GM10847 (cell line): Measurements from ENCODE around the gene CERKL.

Experiments used
- POLR2A ChIP-seq: IDR thresholded peaks from 2 replicates; pipeline ENCODE4 v1.6.1; 2011; ENCODE audit not compliant: insufficient read length; ENCODE audit errors: extremely low read depth

The CERKL gene

GRCh38 chr2:181657379-181657778 lies 474 bp upstream of the CERKL start:
- no peak for TF ChIP-seq POLR2A

- no peak for TF ChIP-seq POLR2A
These were observed 1.4 kb downstream of the CERKL start for GRCh38 chr2:181655519-181655918.

GRCh38 chr2:181649436-181649979 lies 7.4 kb downstream of the CERKL start:
- TF ChIP-seq POLR2A, result no peak

DNA sequence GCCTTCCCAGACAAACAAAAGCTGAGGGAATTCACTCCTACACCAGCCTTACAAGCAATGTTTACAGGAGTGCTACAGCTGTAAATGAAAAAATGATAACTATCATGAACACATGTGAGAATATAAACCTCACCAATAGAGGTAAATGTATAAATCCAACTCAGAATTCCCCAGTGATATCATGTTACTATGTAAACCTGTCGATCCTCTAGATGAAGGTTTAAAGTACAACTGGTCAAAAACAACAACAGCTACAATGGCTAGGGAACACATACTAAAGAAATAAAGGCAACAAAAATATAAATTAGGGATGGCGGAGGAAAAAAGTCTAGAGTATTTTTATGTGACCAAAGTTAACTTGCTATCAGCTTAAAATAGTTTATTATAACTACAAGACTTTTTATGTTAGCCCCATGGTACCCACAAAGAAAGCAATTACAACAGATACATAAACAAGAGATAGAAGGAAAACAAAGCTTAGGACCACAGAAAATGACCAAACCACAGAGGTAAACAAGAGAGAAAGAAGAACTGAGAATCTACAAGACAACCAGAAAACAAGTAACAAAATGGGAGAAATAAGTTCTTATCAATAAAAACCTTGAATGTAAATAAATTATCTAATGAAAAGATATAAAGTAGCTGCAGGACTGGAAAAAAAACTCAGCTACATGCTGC lies 8.3 kb downstream of the CERKL start:
- no peak for TF ChIP-seq POLR2A

- TF ChIP-seq POLR2A, result no peak
These were observed 10.4 kb downstream of the CERKL start for GRCh38 chr2:181646415-181646987.

DNA sequence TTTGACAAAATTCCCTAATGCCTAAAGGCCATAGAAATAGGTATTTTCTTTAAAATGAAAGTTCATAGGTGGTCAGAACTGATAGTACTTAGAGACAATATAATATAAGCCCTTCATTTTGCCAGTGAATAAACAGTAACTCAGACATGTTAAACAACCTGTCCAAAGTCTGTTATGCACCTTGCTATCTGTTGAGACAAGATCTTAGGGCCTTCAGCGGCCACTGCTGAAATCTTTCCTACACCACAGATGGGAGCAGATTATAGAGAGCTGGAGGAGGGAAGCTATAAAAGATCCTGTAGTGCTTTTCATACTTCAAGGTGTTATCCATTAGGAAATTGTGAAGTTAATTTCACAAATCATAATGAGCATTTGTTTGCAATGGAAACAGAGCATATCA lies 13.8 kb downstream of the CERKL start:
- TF ChIP-seq POLR2A, result no peak

GRCh38 chr2:181642086-181642485 lies 14.8 kb downstream of the CERKL start:
- TF ChIP-seq POLR2A, result no peak

DNA sequence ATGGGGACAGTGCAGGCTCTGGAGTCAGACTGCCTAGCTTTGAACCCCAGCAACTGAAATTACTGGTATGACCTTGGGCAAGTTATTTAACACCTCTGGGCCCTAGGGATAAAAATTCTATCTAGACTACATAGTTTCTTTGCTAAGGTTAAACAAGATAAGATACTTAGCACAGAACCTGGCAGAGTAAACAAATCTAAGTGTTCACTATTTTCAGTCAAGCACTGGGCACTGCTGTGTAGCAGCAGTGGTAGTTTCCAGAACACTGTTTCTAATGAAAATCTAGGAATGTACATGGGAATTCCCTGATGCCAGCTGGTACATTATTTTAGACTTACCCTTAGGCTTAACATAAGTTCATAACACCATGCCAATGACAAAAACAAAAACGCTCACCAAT lies 17.2 kb downstream of the CERKL start:
- no peak for TF ChIP-seq POLR2A

GRCh38 chr2:181632733-181633401 lies 24.0 kb downstream of the CERKL start:
- no peak for TF ChIP-seq POLR2A

DNA sequence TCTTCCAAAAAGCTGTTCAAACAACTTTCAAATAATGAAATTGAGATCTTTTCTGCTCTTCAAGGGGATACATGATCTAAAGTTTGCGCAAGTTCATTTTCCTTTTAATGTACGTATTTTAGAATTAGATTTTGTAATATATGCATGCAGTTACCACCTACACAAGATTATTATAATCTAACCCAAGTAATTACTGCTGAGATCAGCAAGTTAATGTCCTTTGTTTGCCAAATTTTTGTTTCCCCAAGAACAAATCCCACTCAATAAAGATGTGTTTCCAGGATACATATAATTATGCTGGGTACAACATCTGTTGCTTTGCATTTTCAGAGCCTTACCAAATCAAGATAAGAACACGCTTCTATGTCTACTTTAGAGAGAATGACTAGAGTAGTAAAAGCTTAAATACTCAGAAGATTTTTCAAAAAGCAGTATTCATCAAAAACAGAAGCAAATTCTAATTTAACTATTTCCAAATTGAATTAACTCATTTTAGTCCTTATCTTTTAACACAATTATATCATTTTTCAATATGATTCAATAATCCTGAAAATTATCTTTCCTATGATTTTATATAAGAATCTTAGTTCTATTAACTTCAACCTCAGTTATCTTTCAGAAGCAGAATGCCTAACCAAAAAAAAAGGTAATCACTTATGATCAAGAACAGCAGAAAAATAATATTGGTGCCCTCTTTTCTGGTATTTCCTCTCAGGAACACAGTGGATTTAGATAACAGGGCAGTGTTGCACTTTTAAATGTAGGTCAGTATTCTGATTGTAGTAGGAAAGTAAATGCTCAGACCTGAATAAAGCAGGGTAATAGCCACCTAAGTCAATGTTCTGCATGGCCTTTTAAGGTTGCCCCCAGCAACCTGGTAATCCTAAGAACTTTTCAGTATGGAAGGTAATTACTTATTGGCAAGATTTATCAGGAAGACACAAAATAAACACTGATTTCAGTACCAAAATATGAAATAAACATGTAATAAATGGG lies 28.0 kb downstream of the CERKL start:
- no peak for TF ChIP-seq POLR2A

- TF ChIP-seq POLR2A, result no peak
These were observed 29.4 kb downstream of the CERKL start for GRCh38 chr2:181627545-181627944.

GRCh38 chr2:181626671-181627070 lies 30.2 kb downstream of the CERKL start:
- no peak for TF ChIP-seq POLR2A

DNA sequence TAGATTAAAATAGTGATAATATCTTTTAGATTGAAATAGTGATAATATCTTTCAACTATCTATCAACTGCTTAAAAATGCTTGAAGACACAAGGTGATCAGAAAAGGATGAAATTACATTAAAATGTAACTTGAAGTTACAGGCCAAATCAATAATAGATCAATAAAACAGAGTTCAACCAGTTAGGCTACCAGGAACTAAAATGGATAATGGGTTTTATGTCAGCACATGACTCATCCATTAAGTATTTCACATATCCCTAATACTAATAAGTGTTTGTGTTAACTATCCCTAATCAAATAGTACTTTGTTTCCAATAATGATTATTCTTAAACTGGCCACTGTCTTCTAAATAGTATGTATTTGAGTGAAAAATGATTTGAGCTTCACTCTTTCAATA lies 33.7 kb downstream of the CERKL start:
- TF ChIP-seq POLR2A, result no peak

DNA sequence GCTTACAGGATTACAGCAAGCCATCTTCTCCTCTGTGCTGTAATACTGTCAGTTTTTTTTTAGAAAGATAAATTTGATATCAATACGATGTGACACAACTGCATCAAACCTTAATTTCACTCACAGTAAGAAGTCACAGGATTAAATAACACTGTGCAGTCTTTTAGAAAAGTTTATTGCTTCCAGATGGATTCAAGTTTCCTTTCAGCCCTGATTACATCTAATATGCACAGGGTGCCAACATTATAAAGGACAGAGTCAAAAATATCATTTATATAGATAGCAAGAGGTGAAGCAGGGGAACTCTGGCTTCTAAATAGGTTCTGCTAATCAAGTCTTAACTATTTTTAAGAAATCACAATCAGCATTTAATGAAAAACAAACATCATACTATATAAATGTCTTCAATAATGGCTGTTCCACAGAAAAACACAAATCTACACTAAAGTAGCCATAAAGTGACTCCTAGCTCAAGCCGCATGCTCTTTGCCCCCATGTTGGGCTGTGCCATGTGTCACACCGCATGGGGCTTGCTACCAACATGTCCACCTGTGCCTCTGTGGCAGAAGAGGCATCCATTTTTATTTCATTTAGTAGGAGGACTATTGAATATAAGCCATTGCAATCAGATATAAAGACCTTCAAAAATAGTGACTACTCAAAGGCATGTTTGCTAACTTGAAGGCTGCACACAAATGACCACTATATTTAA lies 35.0 kb downstream of the CERKL start:
- TF ChIP-seq POLR2A, result no peak
